Right lobe of liver (tissue), 6 donors: ENCODE measurements around the gene XKR8. TPM values are rescaled to one million over a fixed set of nuclear protein-coding genes. Genes with fewer than 3 reads are reported as not detected.
A peak's percentile ranks its signal among the peaks of the same experiment; 100 is the strongest.

Experiments
- ATAC-seq, 4 donors: fragments of 200-7000 bp; cut with Tn5 transposase; one replicate each; pipeline ENCODE4 v1.9.1; 2020; ENCODE audit warnings: mild to moderate bottlenecking in 4 of 4, moderate library complexity in 4 of 4
- DNase-seq, 3 donors: peaks; one replicate each; pipeline ENCODE4 v3.0.0-alpha.2; 2020
- H3K27ac ChIP-seq, 3 donors: fragments of 200-600 bp; one replicate each; pipeline ENCODE4 v1.8.0; 2022
- H3K27me3 ChIP-seq, 2 donors: fragments of 200-600 bp; one replicate each; pipeline ENCODE4 v1.8.0; 2022
- H3K36me3 ChIP-seq, 4 donors: fragments of 200-600 bp; sonication (generic) in 1 of 4; one replicate each; pipeline versions ENCODE4 v1.5.1 to v1.8.0; 2017 to 2022; ENCODE audit warnings: control low read depth in 1 of 4
- H3K4me1 ChIP-seq, 4 donors: fragments of 200-600 bp; sonication (generic) in 1 of 4; one replicate each; pipeline versions ENCODE4 v1.5.1 to v1.8.0; 2017 to 2022; ENCODE audit warnings: control low read depth in 1 of 4
- H3K4me3 ChIP-seq, 3 donors: fragments of 200-600 bp; one replicate each; pipeline ENCODE4 v1.8.0; 2022
- H3K9me3 ChIP-seq, 4 donors: fragments of 200-600 bp; sonication (generic) in 1 of 4; one replicate each; pipeline versions ENCODE4 v1.5.1 to v1.8.0; 2017 to 2022; ENCODE audit warnings: control low read depth in 1 of 4
- CTCF ChIP-seq, 4 donors: fragments of 200-600 bp in 3 of 4; fragments of 450-650 bp in 1 of 4; IDR thresholded peaks; one replicate each; pipeline versions ENCODE4 v1.5.1 to v1.8.0; 2016 to 2022; ENCODE audit warnings: antibody characterized with exemption in 4 of 4, mild to moderate bottlenecking in 2 of 4
- POLR2A ChIP-seq: fragments of 450-650 bp; IDR thresholded peaks from one replicate; pipeline ENCODE4 v1.6.1; 2017; ENCODE audit warnings: antibody characterized with exemption, mild to moderate bottlenecking
- WGBS: methylation state at CpG from one replicate; pipeline ENCODE4 v1.1.6; 2018; ENCODE audit warnings: low coverage, low lambda C conversion rate; ENCODE audit not compliant: insufficient coverage; ENCODE audit errors: missing lambda C conversion rate; 5-methylcytosine and 5-hydroxymethylcytosine counted together
- intact Hi-C, 2 donors: fragments of 100-400 bp; cut with DNase I; formaldehyde crosslinking; loops; one replicate each; pipeline versions ENCODE4 v1.11.2 to v1.14.1; 2022
- total RNA-seq, 6 experiments: library from RNA; depleted of rRNA in 2 of 6; stranded (reverse); fragments of >200 nt in 2 of 6; fragmentation: NEBNext Ultra II Directional in 3 of 6; extraction: Animal tissue kit (Norgen Biotek cat#: 25700) in 3 of 6; gene quantifications; one replicate each; pipeline versions ENCODE4 v1.1.0 to v1.2.4, GENCODE V29; 2016 to 2023
- donor health status: DM: no; HTN: yes; CAD: no.
- donor health status: DM: no; HTN: no; CAD: no.
- donor health status: DM: no; HTN: no; CAD: no.
- donor health status: DM: no; HTN: yes; CAD: no.
- donor health status: DM: no; HTN: yes; CAD: no.

The XKR8 gene
- total RNA-seq, 6 experiments from 2014 or later, result 5.5 to 8.7 (median 7.1) TPM

- no peaks in the 10 kb centered on the region for H3K36me3 ChIP-seq
- peak; percentile 81 to 87 (median 86) for DNase-seq
- 5% methylated on average over 3 of the region's 3 CpGs for WGBS
- intact Hi-C loops, result no loop called here
- TF ChIP-seq POLR2A (no peak), CTCF (IDR thresholded peaks at IDR 0.05) (peak in 2 of 4 donors; percentile 12 to 16)
- peaks cover 0 to 22% (median 6%) of the 10 kb centered on the region in 4 donors for H3K4me1 ChIP-seq
- no peaks in the 10 kb centered on the region for H3K9me3 ChIP-seq
- peak; percentile 78 to 85 (median 82) for ATAC-seq
- no peaks in the 10 kb centered on the region for H3K27me3 ChIP-seq
- no peak overlapping the region for H3K4me3 ChIP-seq
- H3K27ac ChIP-seq, result peak overlapping the region in 1 of 3 donors; percentile 66
Observed at GRCh38 chr1:27951396-27951795, 8.4 kb upstream of the XKR8 start.

- no peak overlapping the region for H3K4me3 ChIP-seq
- ATAC-seq (peak; percentile 92 to 94 (median 93)), DNase-seq (peak in 1 of 3 donors; percentile 86)
- 20% methylated on average over 3 of the region's 3 CpGs for WGBS
- no peaks in the 10 kb centered on the region for H3K27me3 ChIP-seq
- TF ChIP-seq CTCF (IDR thresholded peaks at IDR 0.05) (no peak), POLR2A (no peak)
- peak overlapping the region; percentile 21 to 76 (median 66) for H3K27ac ChIP-seq
- intact Hi-C loops, result no loop called here
- no peaks in the 10 kb centered on the region for H3K36me3 ChIP-seq
- peaks cover 0 to 22% (median 6%) of the 10 kb centered on the region in 4 donors for H3K4me1 ChIP-seq
- no peaks in the 10 kb centered on the region for H3K9me3 ChIP-seq
Observed at GRCh38 chr1:27952147-27952546, 7.6 kb upstream of the XKR8 start.

- no peaks in the 10 kb centered on the region for H3K9me3 ChIP-seq
- H3K4me3 ChIP-seq, result no peak overlapping the region
- no peak overlapping the region for H3K27ac ChIP-seq
- TF ChIP-seq CTCF (IDR thresholded peaks at IDR 0.05), result no peak
- TF ChIP-seq POLR2A, result no peak
- peaks cover 0 to 29% (median 6%) of the 10 kb centered on the region in 4 donors for H3K4me1 ChIP-seq
- no peak for DNase-seq
- H3K36me3 ChIP-seq, result no peaks in the 10 kb centered on the region
- 94% methylated on average over 4 of the region's 10 CpGs for WGBS
- no peak for ATAC-seq
- H3K27me3 ChIP-seq, result no peaks in the 10 kb centered on the region
- intact Hi-C loops, result no loop called here
Observed at GRCh38 chr1:27954186-27954585, 5.6 kb upstream of the XKR8 start.

GRCh38 chr1:27955076-27955475 lies 4.7 kb upstream of the XKR8 start:
- no peak for DNase-seq
- Histone ChIP-seq H3K27me3 (no peaks in the 10 kb centered on the region), H3K4me3 (no peak overlapping the region), H3K9me3 (no peaks in the 10 kb centered on the region), H3K27ac (no peak overlapping the region), H3K4me1 (peaks cover 0 to 32% (median 6%) of the 10 kb centered on the region in 4 donors), H3K36me3 (no peaks in the 10 kb centered on the region)
- 92% methylated on average over 6 of the region's 6 CpGs for WGBS
- intact Hi-C loops, result no loop called here
- ATAC-seq, result no peak
- TF ChIP-seq CTCF (IDR thresholded peaks at IDR 0.05), result no peak
- no peak for TF ChIP-seq POLR2A

- Histone ChIP-seq H3K27ac (no peak overlapping the region), H3K36me3 (no peaks in the 10 kb centered on the region), H3K4me1 (peaks cover 0 to 35% (median 9%) of the 10 kb centered on the region in 4 donors), H3K27me3 (no peaks in the 10 kb centered on the region), H3K9me3 (no peaks in the 10 kb centered on the region), H3K4me3 (no peak overlapping the region)
- WGBS, result 83% methylated on average over 5 of the region's 6 CpGs
- ATAC-seq (no peak), DNase-seq (no peak)
- intact Hi-C loops, result no loop called here
- TF ChIP-seq POLR2A (no peak), CTCF (IDR thresholded peaks at IDR 0.05) (no peak)
Observed at GRCh38 chr1:27956761-27957160, 3.0 kb upstream of the XKR8 start.
